Brain microvascular endothelial cell (primary cell): Measurements from ENCODE around the gene AKT2.

Experiments
- DNase-seq: peaks from one replicate; pipeline ENCODE4 v3.0.0-alpha.2; 2020
- H3K27ac ChIP-seq: fragments of 250-450 bp; sonication (Bioruptor Pico); 2 replicates; pipeline ENCODE4 v1.5.1; 2020; ENCODE audit warnings: mild to moderate bottlenecking, moderate library complexity
- H3K27me3 ChIP-seq: fragments of 250-450 bp; sonication (Bioruptor Pico); replicated peaks from 2 replicates; pipeline ENCODE4 v1.5.1; 2020; ENCODE audit warnings: mild to moderate bottlenecking
- H3K36me3 ChIP-seq: fragments of 250-450 bp; sonication (Bioruptor Pico); replicated peaks from 2 replicates; pipeline ENCODE4 v1.5.1; 2020; ENCODE audit warnings: mild to moderate bottlenecking
- H3K4me3 ChIP-seq: 2 replicates; pipeline ENCODE4 v1.5.1; 2011; ENCODE audit warnings: low read depth, mild to moderate bottlenecking, control low read depth, low read length, moderate library complexity
- in situ Hi-C: cut with HindIII; loops from 2 replicates; pipeline ENCODE4 v1.10.0; 2017; ENCODE audit warnings: low sequenced_read_pairs, low pct_ligation_motif_present
- TF ChIP-seq, protein P1 (sequence below): IDR thresholded peaks from 2 replicates; pipeline ENCODE4 v1.5.1; 2011; ENCODE audit warnings: low read depth, mild to moderate bottlenecking, moderate library complexity, low read length, control low read depth, inconsistent platforms; ENCODE audit errors: missing control alignments

The AKT2 gene

DNA sequence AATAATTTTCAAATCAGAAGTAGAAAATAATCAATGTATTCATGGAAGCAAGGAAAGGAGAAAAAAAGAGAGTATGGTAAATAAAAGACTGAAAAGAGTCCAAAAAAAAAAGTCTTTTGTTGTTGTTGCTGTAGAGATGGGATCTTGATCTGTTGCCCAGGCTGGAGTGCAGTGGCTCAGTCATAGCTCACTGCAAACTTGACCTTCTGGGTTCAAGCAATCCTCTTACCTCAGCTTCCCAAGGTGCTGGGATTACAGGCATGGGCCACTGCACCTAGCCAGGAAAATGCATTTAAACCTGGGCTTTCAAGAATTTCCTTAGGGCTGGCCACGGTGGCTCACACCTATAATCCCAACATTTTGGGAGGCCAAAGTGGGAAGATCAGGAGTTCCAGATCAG is 100.9 kb downstream of the AKT2 start:
- Histone ChIP-seq H3K27ac (no peak overlapping the region), H3K27me3 (no peaks in the 10 kb centered on the region), H3K36me3 (no peaks in the 10 kb centered on the region), H3K4me3 (no peak overlapping the region)
- no peak for DNase-seq
- TF ChIP-seq, protein P1, sequence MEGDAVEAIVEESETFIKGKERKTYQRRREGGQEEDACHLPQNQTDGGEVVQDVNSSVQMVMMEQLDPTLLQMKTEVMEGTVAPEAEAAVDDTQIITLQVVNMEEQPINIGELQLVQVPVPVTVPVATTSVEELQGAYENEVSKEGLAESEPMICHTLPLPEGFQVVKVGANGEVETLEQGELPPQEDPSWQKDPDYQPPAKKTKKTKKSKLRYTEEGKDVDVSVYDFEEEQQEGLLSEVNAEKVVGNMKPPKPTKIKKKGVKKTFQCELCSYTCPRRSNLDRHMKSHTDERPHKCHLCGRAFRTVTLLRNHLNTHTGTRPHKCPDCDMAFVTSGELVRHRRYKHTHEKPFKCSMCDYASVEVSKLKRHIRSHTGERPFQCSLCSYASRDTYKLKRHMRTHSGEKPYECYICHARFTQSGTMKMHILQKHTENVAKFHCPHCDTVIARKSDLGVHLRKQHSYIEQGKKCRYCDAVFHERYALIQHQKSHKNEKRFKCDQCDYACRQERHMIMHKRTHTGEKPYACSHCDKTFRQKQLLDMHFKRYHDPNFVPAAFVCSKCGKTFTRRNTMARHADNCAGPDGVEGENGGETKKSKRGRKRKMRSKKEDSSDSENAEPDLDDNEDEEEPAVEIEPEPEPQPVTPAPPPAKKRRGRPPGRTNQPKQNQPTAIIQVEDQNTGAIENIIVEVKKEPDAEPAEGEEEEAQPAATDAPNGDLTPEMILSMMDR, result no peak
- in situ Hi-C loops, result no loop called here
